ENCODE data around the gene ZNF780B. TPM values are rescaled to one million over a fixed set of nuclear protein-coding genes. Genes with fewer than 3 reads are reported as not detected.
A peak's percentile ranks its signal among the peaks of the same experiment; 100 is the strongest.

The ZNF780B gene
- polyA plus RNA-seq (ENCODE audit: insufficient read length in 4 of 4) = 10 to 100 TPM; 18.1 to 45.5 (median 29.5) TPM

- peak; percentile 30 to 60 (median 58) for DNase-seq (ENCODE audit: low read depth in 4 of 4, low spot score in 2 of 4)
Measured at GRCh38 chr19:40055832-40056504, at the start of gene ZNF780B. TSS of gene ZNF780B (minus strand) at chr19:40056231. CDS start at chr19:40050332, 5,899 bp downstream.

DNA sequence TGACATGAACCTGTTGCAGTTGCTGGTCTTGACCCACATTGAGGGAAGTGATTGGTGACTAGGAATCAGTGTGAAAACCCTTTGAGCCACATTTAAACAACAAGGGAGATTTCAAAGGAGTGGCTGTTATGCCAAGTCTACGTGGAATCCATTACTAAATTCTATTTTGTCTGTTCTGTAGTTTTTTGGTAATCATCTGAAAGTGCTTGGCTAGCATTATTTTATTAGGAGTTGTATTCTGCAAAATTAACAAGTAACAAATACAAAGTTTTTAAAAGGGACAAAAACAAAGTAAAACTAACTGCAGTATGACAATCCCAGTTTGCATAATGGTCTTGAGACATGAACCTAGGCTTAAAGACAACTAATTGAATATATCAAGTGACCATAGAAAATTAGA, 48.7 kb upstream of the ZNF780B start:
- no peak for DNase-seq (ENCODE audit: low read depth in 4 of 4, low spot score in 2 of 4)

- DNase-seq (ENCODE audit: low read depth in 4 of 4, low spot score in 2 of 4) = no peak
Measured at GRCh38 chr19:40103600-40103999, 47.6 kb upstream of the ZNF780B start.

DNA sequence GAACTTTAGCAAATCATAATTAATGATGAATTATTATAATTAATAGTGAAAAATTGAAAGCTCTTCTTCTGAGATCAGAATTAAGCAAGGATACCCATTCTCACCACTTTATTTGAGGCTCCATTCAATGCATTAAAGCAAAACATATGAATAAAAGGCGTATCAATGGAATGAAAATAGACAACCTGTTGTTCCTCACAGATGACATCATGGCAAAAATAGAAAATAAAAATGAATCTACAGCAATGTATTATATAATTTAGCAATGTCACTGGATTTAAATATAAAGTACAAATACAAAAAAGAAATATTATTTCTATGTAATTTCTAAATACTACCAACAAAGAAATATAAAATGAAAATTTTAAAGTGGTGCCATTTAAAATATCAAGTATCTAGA, 45.8 kb upstream of the ZNF780B start:
- DNase-seq (ENCODE audit: low read depth in 4 of 4, low spot score in 2 of 4) = no peak

- no peak for DNase-seq (ENCODE audit: low read depth in 4 of 4, low spot score in 2 of 4)
Measured at GRCh38 chr19:40093416-40093815, 37.4 kb upstream of the ZNF780B start.

GRCh38 chr19:40091205-40092129, 35.4 kb upstream of the ZNF780B start:
- peak in 1 of 4 donors; percentile 2 for DNase-seq (ENCODE audit: low read depth in 4 of 4, low spot score in 2 of 4)

DNA sequence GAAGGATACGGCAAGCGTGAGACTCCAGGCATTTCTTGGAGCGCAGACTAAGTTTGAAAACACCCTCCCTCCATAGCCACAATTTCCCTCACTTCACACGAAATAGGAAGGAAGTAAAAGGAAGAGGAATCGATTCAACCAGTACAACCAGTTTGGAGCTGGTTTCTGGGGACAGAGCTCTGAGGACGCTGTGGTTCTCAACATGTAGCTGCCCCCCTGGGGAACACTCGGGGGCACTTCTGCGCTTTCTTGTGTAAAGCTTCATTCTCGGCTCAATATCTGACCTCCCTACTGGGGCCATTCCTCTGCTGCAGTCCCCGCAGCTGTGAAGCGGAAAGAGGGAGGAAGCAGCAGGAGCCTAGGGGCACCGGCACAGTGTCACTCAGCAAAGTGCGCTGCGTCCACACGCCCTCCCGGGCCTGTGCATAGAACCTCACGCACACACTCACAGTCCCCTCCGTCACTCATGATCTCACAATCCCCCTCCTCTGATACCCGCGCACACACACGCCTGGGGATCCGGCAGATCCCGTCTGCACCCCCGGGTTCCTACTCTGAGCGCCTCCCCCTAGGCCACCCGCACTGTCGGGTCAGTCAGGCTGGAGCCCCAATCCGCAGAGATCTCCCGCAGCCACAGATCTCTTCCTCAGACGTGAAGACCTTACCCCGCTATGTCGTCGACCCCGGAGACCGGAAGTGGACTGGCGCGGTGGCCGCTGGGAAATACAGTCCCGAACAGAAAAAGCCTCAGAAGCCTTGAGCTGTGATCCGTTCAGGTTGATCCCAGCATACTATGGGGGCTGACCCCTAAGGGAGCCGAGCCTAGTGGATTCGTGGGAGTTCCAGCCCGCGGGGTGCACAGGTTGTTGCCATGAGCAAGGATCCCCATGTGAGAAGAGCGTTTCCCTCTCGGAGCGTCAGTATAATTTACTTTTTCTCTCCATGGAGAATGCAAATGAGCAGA, 34.5 kb upstream of the ZNF780B start, which contains the start of gene ZNF780A:
ZNF780A (minus strand) TSS at position 703 of the 964 bp plus-strand sequence. CDS start 6,190 bp downstream, outside the sequence.
- DNase-seq (ENCODE audit: low read depth in 4 of 4, low spot score in 2 of 4) = peak; percentile 66 to 77 (median 68)

DNA sequence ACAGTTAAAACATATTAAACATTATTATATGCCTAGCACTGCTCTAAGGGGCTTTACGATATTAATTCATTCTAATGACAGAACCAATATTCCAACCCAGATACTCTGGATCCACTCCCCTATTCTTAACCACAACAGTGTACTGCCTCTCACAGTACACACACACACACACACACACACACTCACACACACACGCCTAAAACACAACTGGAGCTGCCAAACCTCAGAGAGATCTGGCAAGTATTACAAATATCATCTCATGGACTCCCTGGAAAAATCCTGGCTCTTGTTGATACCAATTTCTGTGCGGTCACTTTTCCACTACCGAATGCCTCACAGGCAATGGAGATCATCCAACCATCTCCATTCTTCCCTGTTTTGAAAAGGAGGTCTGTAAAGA, 33.4 kb upstream of the ZNF780B start:
- peak in 1 of 4 donors; percentile 4 for DNase-seq (ENCODE audit: low read depth in 4 of 4, low spot score in 2 of 4)

DNA sequence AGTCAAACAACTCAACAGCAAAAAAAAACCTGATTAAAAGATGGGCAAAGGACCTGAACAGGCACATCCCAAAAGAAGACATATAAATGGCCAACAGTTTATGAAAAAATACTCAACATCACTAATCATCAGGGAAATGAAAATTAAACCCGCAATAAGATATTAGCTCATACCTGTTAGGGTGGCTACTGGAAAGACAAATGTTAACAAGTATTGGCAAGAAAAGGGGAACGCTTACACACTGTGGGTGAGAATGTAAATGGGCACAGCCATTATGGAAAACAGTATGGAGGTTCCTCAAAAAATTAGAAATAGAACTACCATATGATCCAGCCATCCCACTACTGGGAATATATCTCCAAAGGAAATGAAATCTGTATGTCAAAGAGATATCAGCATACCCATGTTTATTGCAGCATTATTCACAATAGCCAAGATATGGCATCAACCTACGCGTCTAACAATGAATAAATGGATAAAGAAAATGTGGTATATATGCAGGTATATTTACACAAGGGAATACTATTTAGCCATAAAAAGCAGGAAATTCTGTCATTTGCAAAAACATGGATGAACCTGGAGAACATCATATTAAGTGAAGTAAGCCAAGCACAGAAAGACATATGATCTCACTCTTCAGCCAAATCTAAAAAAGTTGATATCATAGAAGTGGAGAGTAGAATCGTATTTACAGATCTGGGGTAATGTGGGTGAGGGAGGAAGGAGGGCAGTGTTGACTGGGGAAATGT, 32.4 kb upstream of the ZNF780B start:
- no peak for DNase-seq (ENCODE audit: low read depth in 4 of 4, low spot score in 2 of 4)

DNA sequence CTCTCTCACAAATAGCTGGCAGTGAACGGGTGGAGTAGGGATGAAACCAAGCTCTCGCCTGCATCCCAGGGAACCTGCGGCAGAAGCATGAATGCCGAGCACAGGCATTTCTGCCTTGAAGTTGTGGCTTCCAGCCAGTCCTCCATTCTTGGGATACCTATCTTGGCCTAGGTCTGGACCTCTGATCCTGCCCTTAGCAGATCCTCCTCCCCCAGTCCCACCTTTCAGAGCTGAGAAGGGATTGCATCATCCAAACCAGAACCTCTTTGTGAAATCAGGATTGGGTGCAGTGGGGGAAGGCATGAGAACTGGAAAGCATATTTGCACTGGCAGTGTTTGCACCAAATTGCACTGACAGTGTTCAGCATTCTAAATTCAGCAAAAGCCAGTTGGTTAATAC, 28.9 kb upstream of the ZNF780B start:
- no peak for DNase-seq (ENCODE audit: low read depth in 4 of 4, low spot score in 2 of 4)

DNA sequence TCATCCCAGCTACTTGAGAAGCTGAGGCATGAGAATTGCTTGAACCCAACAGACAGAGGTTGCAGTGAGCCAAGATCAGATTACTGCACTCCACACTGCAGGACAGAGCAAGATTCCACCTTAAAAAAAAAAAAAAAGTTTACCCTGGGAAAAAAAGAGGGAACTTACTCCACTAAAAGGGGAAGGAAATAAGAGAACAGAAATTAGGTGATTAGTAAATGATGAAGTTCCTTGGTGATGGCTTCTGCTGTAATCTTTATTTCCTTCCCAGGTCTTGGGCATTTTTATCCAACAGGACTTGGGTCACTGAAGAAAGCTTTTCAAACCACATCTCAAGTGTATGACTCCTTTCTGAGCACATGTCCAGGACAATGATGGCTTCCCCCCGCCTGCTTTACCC, 25.4 kb upstream of the ZNF780B start:
- DNase-seq (ENCODE audit: low read depth in 4 of 4, low spot score in 2 of 4) = no peak

GRCh38 chr19:40080289-40080688, 24.3 kb upstream of the ZNF780B start:
- no peak for DNase-seq (ENCODE audit: low read depth in 4 of 4, low spot score in 2 of 4)

DNA sequence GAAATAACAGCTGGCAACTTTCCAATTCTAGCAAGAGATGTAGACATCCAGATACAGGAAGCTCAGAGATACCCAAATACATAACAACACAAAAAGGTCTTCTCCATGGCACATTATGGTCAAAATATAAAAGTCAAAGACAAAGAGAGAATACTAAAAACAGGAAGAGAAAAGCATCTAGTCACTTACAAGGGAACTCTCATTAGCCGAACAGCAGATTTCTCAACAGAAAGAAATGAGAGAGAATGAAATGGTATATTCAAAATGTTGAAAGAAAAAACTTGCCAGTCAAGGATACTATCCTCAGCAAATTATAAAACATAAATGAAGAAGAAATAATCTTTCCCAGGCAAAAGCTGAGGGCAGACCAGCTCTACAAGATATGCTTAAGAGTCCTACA, 22.3 kb upstream of the ZNF780B start:
- no peak for DNase-seq (ENCODE audit: low read depth in 4 of 4, low spot score in 2 of 4)

DNA sequence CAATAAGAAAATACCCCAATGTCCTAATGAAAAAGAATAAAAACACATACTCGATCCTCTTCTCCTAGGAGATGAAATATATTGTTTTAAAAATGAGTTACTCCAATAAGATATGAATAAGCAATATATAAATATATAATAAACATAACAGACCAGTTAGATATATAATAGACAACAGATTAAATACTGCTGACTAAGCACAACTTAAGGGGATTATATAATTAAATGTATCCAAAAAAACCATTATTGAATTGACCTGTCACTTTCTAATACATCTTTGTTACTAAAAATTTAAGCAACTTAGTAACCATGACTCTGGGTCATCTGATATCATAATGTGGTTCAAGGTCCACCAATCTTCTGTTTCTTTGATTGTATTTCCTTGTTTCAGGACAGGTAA, 14.0 kb upstream of the ZNF780B start:
- DNase-seq (ENCODE audit: low read depth in 4 of 4, low spot score in 2 of 4) = no peak

DNA sequence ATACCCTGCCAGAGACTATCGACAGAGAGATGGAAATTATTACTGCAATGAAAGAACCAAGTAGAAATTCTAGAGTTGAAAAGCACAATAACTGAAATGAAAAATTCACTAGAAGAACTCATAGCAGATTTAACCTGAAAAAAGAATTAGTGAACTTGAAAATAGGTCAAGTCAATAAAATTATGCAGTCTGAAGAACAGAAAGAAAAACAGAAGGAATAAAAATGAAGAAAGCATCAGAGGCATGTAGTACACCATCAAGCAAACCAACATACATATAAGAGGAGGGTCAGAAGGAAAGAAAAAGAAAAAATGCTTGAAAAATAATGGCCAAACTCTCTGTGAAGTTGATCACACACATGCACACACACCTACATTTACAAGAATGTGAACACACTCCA, 3.6 kb upstream of the ZNF780B start:
- DNase-seq (ENCODE audit: low read depth in 4 of 4, low spot score in 2 of 4) = no peak

DNA sequence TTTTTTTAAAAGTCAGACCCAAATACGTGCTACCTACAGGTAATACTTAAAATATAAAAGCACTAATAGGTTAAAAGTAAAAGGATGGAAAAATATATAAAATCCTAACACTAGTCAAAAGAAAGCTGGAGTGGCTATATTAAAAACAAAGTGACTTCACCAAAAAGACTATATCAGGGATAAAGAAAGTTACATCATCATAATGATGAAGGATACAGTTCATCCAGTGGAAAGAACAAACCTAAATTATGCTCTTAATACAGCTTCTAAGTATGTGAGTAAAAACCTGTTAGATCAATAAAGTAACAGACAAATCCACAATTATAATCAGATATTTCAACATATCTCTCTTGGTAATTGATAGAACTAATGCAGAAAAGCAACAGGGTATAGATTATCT, 1.1 kb upstream of the ZNF780B start:
- no peak for DNase-seq (ENCODE audit: low read depth in 4 of 4, low spot score in 2 of 4)

DNA sequence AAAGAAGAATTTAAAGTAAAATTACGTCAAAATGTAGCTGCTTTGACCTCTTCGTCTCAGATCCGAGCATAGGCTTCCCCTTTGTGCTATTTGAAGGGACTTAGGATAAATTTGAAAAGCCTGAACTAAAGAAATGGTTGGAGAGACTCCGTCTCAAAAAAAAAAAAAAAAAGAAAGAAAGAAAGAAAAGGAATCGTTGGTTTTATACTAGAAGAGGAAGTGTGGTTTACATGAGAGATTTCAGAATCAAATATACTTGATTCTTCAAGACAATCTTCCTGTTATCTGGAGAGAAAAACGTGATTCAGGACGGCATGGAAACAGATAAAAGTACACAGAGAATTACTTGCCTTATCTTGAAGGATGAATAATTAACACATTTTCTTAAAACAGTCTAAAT, 474 bp upstream of the ZNF780B start:
- DNase-seq (ENCODE audit: low read depth in 4 of 4, low spot score in 2 of 4) = peak in 1 of 4 donors; percentile 6

- DNase-seq (ENCODE audit: low read depth in 4 of 4, low spot score in 2 of 4) = no peak
Measured at GRCh38 chr19:40055049-40055448, 982 bp downstream of the ZNF780B start.

- DNase-seq (ENCODE audit: low read depth in 4 of 4, low spot score in 2 of 4) = no peak
Measured at GRCh38 chr19:40054632-40055031, 1.4 kb downstream of the ZNF780B start.

DNA sequence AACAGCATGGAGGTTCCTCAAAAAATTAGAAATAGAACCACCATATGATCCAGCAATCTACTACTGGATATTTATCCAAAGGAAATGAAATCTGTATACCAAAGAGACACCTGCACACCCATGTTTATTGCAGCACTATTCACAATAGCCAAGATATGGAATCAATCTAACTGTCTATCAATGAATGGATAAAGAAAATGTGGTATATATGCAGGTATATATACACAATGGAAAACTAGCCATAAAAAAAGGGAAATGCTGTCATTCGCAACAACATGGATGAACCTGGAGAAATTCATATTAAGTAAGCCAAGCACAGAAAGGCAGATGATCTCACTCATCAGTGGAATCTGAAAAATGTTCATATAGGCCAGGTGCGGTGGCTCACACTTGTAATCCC, 2.5 kb downstream of the ZNF780B start:
- no peak for DNase-seq (ENCODE audit: low read depth in 4 of 4, low spot score in 2 of 4)
